Mesodermal cell (in vitro differentiated cells): Measurements from ENCODE around the gene HNRNPU.

Experiments
- H3K27ac ChIP-seq: 2 replicates; pipeline ENCODE4 v1.7.0; 2013; ENCODE audit warnings: mild to moderate bottlenecking, low read depth, low read length, moderate library complexity; ENCODE audit not compliant: severe bottlenecking
- H3K36me3 ChIP-seq: 2 replicates; pipeline ENCODE4 v1.7.1; 2013; ENCODE audit warnings: mild to moderate bottlenecking, low read length, moderate library complexity; ENCODE audit not compliant: control insufficient read depth, insufficient read depth
- H3K4me1 ChIP-seq: one replicate; pipeline ENCODE4 v1.7.1; 2013; ENCODE audit warnings: mild to moderate bottlenecking, low read length; ENCODE audit not compliant: insufficient read depth, control insufficient read depth, poor library complexity, severe bottlenecking
- H3K4me3 ChIP-seq: 2 replicates; pipeline ENCODE4 v1.7.0; 2013; ENCODE audit warnings: low read length, control low read depth, mild to moderate bottlenecking; ENCODE audit not compliant: insufficient read depth, poor library complexity, severe bottlenecking; ENCODE audit errors: extremely low read depth
- H3K9me3 ChIP-seq: 2 replicates; pipeline ENCODE4 v1.7.1; 2013; ENCODE audit warnings: mild to moderate bottlenecking, low read length, moderate library complexity; ENCODE audit not compliant: control insufficient read depth
- WGBS, 2 experiments: methylation state at CpG; one replicate each; pipeline ENCODE4 v1.1.5; 2013; ENCODE audit warnings: missing lambda C conversion rate in 2 of 2; ENCODE audit not compliant: insufficient coverage in 2 of 2; 5-methylcytosine and 5-hydroxymethylcytosine counted together

HNRNPU gene

GRCh38 chr1:244862699-244863490 is 1.4 kb downstream of the HNRNPU start:
- no peaks in the 10 kb centered on the region for H3K9me3 ChIP-seq
- peaks cover 20% of the 10 kb centered on the region for H3K4me1 ChIP-seq
- H3K27ac ChIP-seq, result peak overlapping the region; percentile 97
- H3K36me3 ChIP-seq, result peaks cover 45% of the 10 kb centered on the region
- H3K4me3 ChIP-seq, result peak overlapping the region; percentile 99
- WGBS, 2 experiments, result 0 to 1% methylated on average over 32 to 42 of the region's 87 CpGs

GRCh38 chr1:244862354-244862698 is 2.0 kb downstream of the HNRNPU start:
- no peaks in the 10 kb centered on the region for H3K9me3 ChIP-seq
- peak overlapping the region; percentile 97 for H3K27ac ChIP-seq
- H3K4me1 ChIP-seq, result peaks cover 20% of the 10 kb centered on the region
- peak overlapping the region; percentile 99 for H3K4me3 ChIP-seq
- 0% methylated on average over 2 to 5 of the region's 7 CpGs for WGBS, 2 experiments
- H3K36me3 ChIP-seq, result peaks cover 51% of the 10 kb centered on the region

GRCh38 chr1:244861683-244862082 is 2.7 kb downstream of the HNRNPU start:
- Histone ChIP-seq H3K27ac (no peak overlapping the region), H3K36me3 (peaks cover 57% of the 10 kb centered on the region), H3K4me1 (peaks cover 20% of the 10 kb centered on the region), H3K9me3 (no peaks in the 10 kb centered on the region), H3K4me3 (peak overlapping the region; percentile 99)
- WGBS, 2 experiments, result 0% methylated on average over 1 of the region's 2 CpGs; no CpG with 5 or more reads in 1 of the 2 experiments

- H3K27ac ChIP-seq, result no peak overlapping the region
- H3K4me3 ChIP-seq, result peak overlapping the region; percentile 99
- WGBS, 2 experiments, result 23 to 41% methylated on average over 2 of the region's 2 CpGs
- peaks cover 63% of the 10 kb centered on the region for H3K36me3 ChIP-seq
- no peaks in the 10 kb centered on the region for H3K9me3 ChIP-seq
- peaks cover 14% of the 10 kb centered on the region for H3K4me1 ChIP-seq
Measured at GRCh38 chr1:244860914-244861610, 3.3 kb downstream of the HNRNPU start.

- 91 to 94% methylated on average over 6 to 8 of the region's 9 CpGs for WGBS, 2 experiments
- Histone ChIP-seq H3K27ac (no peak overlapping the region), H3K36me3 (peaks cover 73% of the 10 kb centered on the region), H3K4me1 (peaks cover 14% of the 10 kb centered on the region), H3K4me3 (peak overlapping the region; percentile 99), H3K9me3 (no peaks in the 10 kb centered on the region)
Measured at GRCh38 chr1:244860078-244860477, 4.3 kb downstream of the HNRNPU start.

- Histone ChIP-seq H3K4me1 (peaks cover 14% of the 10 kb centered on the region), H3K36me3 (peaks cover 87% of the 10 kb centered on the region), H3K9me3 (no peaks in the 10 kb centered on the region), H3K27ac (no peak overlapping the region), H3K4me3 (no peak overlapping the region)
- 100% methylated on average over 1 of the region's 1 CpG for WGBS, 2 experiments
Measured at GRCh38 chr1:244858357-244858756, 6.0 kb downstream of the HNRNPU start.

GRCh38 chr1:244857761-244858160 is 6.6 kb downstream of the HNRNPU start:
- Histone ChIP-seq H3K9me3 (no peaks in the 10 kb centered on the region), H3K4me3 (no peak overlapping the region), H3K27ac (no peak overlapping the region), H3K36me3 (peaks cover 93% of the 10 kb centered on the region), H3K4me1 (peaks cover 14% of the 10 kb centered on the region)
- 100% methylated on average over 2 of the region's 3 CpGs; no CpG with 5 or more reads in 1 of the 2 experiments for WGBS, 2 experiments

- H3K36me3 ChIP-seq, result peaks cover 93% of the 10 kb centered on the region
- H3K4me1 ChIP-seq, result peaks cover 7% of the 10 kb centered on the region
- H3K4me3 ChIP-seq, result no peak overlapping the region
- no peaks in the 10 kb centered on the region for H3K9me3 ChIP-seq
- 91 to 98% methylated on average over 1 to 4 of the region's 7 CpGs for WGBS, 2 experiments
- H3K27ac ChIP-seq, result peak overlapping the region; percentile 32
Measured at GRCh38 chr1:244854865-244855578, 9.3 kb downstream of the HNRNPU start.

GRCh38 chr1:244854166-244854565 is 10.2 kb downstream of the HNRNPU start:
- H3K36me3 ChIP-seq, result peaks cover 93% of the 10 kb centered on the region
- H3K9me3 ChIP-seq, result no peaks in the 10 kb centered on the region
- H3K27ac ChIP-seq, result no peak overlapping the region
- 94% methylated on average over 2 of the region's 5 CpGs; no CpG with 5 or more reads in 1 of the 2 experiments for WGBS, 2 experiments
- no peak overlapping the region for H3K4me3 ChIP-seq
- no peaks in the 10 kb centered on the region for H3K4me1 ChIP-seq

GRCh38 chr1:244852694-244853093 is 11.6 kb downstream of the HNRNPU start:
- H3K4me3 ChIP-seq, result no peak overlapping the region

More at GRCh38 chr1:244852694-244853093, 11.6 kb downstream of the HNRNPU start:
- peaks cover 94% of the 10 kb centered on the region for H3K36me3 ChIP-seq
- no peak overlapping the region for H3K27ac ChIP-seq
- H3K4me1 ChIP-seq, result no peaks in the 10 kb centered on the region
- WGBS, 2 experiments, result no CpG with 5 or more reads among the region's 1 CpG
- no peaks in the 10 kb centered on the region for H3K9me3 ChIP-seq
